Measurements from ENCODE around the gene CXCR6.

GRCh38 chr3:45997942-45998341, 54.7 kb downstream of the CXCR6 start:
- TF ChIP-seq, protein P1, sequence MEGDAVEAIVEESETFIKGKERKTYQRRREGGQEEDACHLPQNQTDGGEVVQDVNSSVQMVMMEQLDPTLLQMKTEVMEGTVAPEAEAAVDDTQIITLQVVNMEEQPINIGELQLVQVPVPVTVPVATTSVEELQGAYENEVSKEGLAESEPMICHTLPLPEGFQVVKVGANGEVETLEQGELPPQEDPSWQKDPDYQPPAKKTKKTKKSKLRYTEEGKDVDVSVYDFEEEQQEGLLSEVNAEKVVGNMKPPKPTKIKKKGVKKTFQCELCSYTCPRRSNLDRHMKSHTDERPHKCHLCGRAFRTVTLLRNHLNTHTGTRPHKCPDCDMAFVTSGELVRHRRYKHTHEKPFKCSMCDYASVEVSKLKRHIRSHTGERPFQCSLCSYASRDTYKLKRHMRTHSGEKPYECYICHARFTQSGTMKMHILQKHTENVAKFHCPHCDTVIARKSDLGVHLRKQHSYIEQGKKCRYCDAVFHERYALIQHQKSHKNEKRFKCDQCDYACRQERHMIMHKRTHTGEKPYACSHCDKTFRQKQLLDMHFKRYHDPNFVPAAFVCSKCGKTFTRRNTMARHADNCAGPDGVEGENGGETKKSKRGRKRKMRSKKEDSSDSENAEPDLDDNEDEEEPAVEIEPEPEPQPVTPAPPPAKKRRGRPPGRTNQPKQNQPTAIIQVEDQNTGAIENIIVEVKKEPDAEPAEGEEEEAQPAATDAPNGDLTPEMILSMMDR (IDR thresholded peaks at IDR 0.05; ENCODE audit: control extremely low read depth in 1 of 3, insufficient read depth in 1 of 3, low read depth in 1 of 3, low read length in 3 of 3) = no peak
- no peak for TF ChIP-seq SIRT6 (IDR thresholded peaks at IDR 0.05; ENCODE audit: low read length)
